T-helper 1 cell treated with Interleukin-12 subunit alpha and Interleukin-12 subunit beta and Interleukin-4 antibody, amounts not matched to agents 30 ng/mL and 1 ng/mL, for 36 hours (primary cell): ENCODE measurements around the gene RNF225. TPM values are rescaled to one million over a fixed set of nuclear protein-coding genes. Genes with fewer than 3 reads are reported as not detected.
"Not testable (repeated sequence)": the region's sequence is repeated elsewhere in the genome, so short reads cannot be mapped to it uniquely, and the experiment has no call there.

Experiments used
- intact Hi-C: fragments of 100-400 bp; cut with micrococcal nuclease; formaldehyde crosslinking; loops from one replicate; pipeline ENCODE4 v1.15.1; 2024
- total RNA-seq: library from RNA; stranded (reverse); gene quantifications from 2 replicates; pipeline ENCODE4 v1.2.3, GENCODE V29; 2022

RNF225 gene
- total RNA-seq, 1 donor from 2014 or later, result 0.29 TPM

DNA sequence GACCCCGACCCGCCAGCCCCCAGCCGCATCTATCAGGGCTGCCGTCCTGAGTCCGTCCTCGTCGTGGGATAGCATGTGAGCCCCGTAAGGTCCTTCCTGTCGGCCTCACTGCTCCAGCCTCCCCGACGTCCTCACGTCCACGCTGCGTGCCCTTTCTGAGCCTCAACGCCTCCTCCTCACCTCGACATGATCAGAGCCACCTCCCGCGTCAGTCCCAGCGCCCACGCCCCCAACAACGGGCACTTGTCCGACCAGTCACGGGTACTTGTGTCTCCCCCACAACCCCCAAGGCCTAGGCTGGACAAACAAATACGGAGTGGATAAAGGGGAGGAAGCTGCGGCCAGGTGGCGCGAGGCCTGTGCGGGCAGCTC, 33.6 kb upstream of the RNF225 start:
- intact Hi-C loops, result loop anchor here (1.0 kb wide), 12 partner anchors 15 to 182 kb away; partner anchors contain the start of genes ERVK3-1, RPS5, TRIM28 and ZBTB45

DNA sequence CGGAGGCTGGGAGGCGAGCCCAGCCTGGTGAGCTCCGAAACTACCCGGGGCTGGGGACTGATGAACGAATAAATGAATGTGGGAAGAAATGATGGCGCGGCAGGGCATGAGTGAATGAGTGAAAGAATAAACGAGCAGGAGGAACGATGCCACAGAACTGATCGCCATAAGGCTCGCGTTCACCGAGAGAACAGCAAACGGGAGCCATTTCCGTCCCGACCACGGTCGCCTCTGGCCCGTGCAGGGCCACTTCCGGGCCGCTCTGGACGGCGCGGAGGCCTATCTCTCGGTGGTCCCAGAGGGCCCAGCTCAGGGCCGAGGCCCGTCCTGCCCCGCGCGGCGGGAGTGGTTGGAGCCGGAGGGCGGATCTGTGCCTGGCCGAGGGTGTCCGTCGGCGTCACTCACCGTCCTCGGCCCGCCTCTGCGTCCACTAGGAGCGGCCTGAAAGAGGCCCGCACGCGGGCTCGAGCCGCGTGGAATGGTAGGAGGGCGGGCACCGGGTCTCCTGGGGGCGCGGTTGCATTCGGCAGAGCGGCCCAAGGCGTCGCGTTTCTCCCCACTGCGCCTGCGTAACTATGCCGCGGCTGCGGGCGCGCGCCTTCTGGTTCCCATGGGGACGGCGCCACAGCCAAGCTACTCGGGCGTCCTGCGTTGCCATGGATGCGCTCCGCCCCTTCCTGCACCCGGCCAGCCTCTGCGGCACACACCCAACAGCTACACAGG, 33.0 kb upstream of the RNF225 start, which contains the start of gene ZNF497:
ZNF497 (minus strand) TSS at position 480 of the 723 bp plus-strand sequence. CDS start 5,116 bp downstream, outside the sequence.
- intact Hi-C loops, result loop anchor here (1.0 kb wide), 12 partner anchors 15 to 182 kb away; partner anchors contain the start of genes ERVK3-1, RPS5, TRIM28 and ZBTB45

DNA sequence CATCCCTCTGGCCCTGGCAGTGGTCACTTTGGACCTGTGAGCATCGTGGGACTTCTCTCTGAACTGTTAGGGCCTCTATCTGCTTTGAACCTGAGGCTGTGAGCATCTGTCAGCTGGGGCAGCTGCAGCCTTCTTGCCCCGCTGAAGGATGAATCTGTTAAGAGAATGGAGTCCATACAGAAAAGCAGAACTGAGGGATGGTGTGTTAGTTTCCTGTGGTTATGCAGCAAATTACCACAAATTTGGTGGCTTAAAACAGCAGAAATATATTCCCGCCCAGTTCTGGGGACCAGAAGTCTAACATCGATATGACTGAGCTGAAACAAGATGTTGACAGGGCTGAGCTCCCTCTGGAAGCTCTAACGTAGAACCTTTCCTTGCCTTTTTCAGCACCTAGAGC, 31.3 kb upstream of the RNF225 start:
- intact Hi-C loops, result no loop called here

DNA sequence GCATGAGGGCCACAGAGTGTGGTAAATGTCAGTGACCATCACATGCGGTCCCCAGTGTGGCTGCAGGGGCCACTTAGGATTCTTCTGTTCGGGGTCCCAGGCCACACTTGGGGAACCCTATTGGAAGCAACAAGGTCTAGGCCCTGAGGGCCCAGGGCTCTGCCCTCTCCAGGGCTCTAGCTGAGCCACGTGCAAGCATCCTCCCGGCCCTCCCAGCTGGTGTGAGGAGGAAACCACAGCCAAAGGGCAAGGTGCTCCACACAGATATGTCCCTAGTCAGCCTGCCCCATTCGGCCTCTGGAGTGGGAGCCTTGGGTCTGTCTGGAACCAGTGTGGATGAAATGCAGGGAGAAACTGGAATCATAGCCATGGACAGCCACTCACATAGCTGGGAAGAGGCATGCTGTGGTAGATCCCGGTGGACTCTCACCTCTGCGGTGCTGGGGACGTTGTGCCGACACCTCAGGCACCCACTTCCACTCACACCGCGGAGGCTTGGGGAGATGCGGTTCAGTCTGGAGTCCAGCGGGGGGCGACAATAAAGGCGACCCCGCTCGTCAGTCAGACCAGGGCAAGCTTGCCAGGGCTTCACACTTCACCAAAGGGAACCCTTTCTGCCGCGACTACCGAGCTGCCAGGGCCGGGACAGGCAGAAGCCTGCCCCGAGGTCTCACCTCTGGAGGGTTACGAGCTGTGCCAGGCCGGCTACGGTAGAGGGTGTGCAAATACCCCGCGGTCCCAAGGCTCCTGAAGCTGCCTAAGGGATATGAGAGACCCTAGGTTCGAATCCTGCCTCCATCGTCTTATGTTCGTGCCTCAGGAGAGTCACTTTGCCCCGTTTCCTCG, 28.6 kb upstream of the RNF225 start:
- intact Hi-C loops, result no loop called here

DNA sequence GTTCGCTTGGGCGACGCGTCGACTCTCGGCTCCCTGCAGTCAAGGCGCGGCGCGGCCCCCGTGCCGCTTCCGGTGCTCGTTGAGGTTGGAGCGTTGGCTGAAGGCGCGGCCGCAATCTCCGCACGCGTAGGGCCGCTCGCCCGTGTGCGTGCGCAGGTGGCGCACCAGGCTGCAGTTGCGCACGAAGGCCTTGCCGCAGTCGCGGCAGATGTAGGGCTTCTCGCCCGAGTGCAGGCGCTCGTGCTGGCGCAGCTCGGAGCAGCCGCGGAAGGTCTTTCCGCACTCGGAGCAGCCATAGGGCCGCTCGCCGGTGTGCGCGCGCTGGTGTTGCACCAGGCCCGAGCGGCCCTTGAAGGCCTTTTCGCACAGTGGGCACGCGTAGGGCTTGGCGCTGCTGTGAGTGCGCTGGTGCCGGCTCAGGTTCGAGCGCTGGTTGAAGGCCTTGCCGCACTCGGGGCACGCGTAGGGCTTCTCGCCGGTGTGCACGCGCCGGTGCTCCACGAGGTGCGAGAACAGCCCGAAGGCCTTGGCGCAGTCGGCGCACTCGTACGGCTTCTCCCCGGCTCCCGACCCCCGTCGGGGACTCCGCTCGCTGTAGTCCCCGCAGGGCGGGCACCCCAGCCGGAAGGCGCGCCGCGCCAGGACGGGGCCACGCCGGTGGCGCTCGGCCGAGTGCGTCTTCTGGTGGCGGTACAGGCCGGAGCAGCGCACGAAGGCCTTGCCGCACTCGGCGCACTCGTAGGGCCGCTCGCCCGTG, 27.6 kb upstream of the RNF225 start:
- intact Hi-C loops, result no loop called here

DNA sequence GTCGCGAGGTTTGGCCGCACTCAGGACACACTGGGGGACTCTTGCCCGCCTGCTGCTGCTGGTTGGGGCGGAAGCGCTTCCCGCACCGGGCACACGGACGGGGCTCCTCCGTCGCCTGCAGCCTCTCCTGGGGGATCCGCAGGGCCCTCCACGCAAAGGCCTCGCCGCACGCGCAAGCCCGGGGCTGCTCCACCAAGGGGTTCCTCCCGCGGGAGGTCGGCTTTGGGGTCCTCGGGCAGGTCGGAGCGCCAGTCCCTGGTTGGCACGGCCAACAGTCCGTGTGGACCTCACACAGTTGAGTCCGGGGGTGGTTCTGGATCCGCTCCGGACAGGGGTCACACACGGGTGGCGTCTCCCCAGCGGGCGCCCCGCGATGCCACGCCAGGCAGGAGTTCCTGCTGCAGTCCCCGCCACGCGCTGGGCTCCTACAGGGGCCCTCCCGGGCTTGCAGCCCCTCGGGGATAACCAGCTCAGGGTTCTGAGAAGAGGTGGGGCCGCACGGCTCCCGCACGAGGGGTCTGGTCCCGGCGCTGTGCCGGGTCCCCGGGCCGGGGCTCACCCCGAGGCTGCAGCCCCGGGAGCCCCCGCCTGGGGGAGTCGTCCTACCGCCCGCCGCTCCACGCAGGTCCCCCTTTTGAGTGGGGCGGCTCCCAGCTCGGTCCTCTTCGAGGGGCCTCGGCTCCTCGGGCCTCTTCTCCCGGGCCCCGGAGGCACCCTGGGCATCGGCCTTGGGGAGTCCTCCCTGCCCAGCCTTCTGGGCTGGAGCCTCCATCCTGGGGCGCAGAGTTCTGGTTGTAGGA, 26.7 kb upstream of the RNF225 start:
- intact Hi-C loops, result no loop called here

DNA sequence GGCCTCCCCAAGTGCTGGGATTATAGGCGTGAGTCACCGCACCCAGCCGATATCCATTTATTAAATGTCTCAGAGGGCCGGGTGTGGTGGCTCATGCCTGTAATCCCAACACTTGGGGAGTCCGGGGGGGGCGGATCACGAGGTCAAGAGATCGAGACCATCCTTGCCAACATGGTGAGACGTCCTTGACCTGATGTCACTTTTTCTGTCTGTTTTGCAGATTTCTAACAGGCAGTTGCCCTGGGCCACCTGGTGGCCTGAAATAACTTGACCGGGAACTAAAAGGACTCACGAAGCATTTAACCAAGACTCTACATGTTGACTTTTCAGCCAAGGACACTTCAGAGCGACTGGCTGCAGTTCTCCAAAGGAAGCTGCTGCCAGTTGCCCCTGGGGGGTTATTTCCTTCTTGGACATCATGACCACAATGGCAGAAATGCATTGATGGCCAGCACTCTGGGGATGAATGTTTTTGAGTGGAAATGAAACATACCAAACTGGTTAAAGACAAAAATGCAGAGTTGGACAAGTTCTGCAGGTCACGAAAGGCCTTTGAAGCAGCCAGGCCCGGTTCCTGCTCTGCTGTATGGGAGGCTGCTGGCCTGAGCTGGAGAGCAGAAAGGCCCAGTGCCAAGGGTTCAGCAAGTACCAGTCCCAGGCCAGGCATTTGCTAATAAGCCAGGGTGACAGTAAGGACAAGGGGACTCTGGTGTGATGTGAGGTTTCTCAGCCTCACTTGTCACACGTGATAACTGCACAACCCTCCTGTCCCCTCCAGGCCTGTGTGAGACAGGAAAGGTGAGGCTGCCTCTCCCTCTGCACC, 22.9 kb upstream of the RNF225 start:
- intact Hi-C loops, result no loop called here

DNA sequence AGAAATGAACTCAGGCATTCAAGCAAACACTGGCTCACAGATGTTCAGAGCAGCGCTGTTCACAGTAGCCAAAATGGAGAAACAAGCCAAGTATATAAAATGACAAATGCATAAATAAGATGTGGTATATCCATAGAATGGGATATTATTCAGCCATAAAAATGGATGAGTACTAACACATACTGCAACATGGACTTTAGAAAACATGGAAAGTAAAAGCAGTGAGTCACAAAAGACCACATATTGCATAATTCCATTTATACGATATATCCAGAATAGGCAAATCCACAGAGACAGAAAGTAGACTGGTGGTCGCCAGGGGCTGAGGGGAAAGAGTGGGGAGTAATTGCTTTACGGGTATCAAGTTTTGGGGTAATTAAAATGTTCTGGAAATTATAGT, 21.3 kb upstream of the RNF225 start:
- intact Hi-C loops, result no loop called here

DNA sequence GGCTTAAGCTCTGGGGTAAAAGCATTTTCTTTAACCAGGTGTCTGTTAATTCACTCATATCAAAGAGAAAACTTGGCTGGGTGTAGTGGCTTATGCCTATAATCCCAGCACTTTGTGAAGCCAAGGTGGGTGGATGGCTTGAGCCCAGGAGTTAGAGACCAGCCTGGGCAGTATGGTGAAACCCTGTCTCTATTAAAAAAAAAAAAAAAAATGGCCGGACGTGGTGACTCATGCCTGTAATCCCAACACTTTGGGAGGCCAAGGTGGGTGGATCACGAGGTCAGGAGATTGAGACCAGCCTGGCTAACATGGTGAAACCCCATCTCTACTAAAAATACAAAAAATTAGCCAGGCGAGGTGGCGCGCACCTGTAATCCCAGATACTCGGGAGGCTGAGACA, 18.7 kb upstream of the RNF225 start:
- intact Hi-C loops, result not testable (repeated sequence)

DNA sequence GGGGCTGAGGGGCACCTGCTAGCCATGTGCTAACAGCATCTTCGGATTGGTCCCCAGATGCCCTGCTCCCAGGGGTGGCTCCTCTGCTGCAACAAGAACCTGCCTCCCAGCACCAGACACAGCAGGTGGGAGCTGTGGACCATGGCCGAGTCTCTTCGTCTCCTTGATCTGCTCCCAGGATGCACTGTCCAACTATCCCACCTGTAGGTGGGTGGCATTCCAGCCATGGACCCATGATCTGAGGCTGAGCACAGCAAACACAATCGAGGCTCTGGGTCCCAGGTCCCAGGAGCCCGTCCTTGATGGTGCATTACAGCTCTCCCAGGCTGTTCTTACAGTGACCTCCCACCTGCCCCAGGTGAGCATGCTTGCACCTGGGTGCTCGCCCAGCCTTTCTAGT, 16.2 kb upstream of the RNF225 start:
- intact Hi-C loops, result no loop called here

DNA sequence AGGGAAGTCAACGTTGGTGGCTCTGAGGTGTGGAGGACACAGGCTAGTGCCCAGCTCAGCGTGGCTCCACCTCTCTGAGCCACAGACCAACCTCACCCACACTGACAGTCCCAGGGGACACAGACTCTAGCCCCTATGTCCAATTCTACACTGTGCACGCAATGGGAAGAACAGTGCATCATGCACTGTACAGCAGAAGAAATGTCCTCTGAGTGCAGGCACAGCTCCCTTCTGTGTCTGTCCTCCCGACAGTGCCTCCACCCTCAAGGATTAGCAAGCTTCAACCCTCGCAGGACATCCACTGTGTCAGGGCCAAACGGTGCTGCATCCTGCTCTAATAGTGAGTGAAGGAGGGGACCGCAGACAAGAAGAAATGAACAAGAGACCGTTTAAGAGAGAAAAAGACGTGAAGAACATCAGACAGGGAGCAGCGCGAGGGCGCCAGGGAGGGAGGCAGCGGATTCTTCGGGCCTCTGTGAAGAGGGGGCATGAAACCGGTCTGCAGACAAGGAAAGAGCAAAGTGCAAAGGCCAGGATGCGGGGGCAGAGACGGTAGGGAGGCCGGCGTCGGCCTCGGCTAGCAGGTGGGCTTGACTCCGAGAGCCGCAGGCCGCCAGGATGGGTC, 15.3 kb upstream of the RNF225 start:
- intact Hi-C loops, result loop anchor here (2.0 to 10.0 kb wide), 2 partner anchors 565 to 1017 kb away; partner anchors contain the start of genes TRAPPC2B, ZNF547 and ZNF552

DNA sequence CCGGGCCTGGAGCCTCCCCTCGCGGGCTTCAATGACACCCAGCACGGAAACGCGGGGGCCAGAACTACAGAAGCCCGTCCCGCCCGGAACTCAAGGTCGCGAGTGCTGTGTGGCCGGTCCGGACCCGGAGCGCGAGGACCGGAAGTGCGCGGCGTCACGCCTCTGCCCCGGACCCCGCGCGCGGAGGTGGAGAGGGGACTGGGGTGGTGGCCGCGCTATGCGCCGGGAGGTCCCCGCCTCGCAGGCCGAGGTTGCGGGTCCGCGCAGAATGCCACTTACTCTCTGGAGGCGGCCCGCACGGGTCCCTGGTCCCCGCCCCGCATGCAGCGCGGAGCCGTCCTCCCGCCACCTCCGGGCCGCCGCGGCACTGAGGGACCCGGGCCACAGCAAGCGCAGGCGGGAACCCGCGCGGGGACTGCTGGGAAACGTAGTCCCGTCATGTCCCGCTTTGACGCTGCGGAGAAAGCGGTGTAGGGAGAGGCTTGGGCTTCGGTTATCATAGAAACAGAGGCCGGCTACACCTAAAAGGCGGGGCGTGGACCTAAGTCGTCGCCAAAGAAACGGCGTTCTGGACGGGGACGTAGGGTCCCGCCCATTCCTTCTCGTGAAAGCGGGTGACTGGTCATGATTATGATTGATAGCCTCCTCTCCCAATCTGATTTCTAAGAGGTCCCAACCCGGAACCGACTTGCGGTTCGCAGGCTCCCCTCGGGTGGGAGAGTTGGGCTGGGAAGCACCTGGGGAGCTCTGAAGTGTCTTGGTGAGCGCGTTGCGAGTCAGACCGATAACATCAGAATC, 14.6 kb upstream of the RNF225 start, which contains the start of gene ZNF837:
ZNF837 (minus strand) TSS at position 369 of the 798 bp plus-strand sequence. CDS start 11,698 bp downstream, outside the sequence.
- intact Hi-C loops, result loop anchor here (1.0 to 10.0 kb wide), 18 partner anchors 19 to 1018 kb away; partner anchors contain the start of genes CHMP2A, ERVK3-1, MZF1 and TRAPPC2B

DNA sequence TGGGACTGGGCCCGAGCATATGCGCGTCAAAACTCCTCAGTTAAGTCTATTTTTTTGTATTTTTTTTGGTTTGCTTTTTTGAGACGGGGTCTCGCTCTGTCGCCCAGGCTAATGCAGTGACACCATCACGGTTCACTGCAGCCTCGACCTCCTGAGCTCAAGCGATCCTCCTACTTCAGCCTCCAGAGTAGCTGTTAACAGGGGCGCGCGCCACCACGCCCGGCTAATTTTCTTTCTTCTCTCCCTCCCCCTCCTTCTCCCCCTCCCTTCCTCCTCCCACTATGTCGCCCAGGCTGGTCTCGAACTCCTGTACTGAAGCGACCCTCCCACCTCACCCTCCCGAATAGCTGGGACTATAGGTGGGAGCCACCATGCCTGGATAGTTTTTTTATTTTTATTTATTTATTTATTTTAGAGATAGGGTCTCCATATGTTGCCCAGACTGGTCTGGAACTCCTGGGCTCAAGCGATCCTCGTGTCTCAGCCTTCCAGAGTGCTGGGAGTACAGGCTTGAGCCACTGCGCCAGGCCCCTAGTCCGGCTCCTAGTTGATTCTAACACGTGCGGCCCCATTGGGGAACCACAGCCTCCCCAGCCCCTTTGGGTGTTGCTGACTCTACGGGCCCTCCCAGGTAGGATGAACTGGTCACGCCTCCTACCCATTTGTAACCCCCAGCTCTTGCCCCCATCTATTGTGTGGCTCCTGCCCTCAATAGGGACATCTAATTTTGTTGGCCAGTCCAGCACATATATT, 13.8 kb upstream of the RNF225 start:
- intact Hi-C loops, result loop anchor here (1.0 to 10.0 kb wide), 18 partner anchors 19 to 1019 kb away; partner anchors contain the start of genes CHMP2A, ERVK3-1, MZF1 and TRAPPC2B

DNA sequence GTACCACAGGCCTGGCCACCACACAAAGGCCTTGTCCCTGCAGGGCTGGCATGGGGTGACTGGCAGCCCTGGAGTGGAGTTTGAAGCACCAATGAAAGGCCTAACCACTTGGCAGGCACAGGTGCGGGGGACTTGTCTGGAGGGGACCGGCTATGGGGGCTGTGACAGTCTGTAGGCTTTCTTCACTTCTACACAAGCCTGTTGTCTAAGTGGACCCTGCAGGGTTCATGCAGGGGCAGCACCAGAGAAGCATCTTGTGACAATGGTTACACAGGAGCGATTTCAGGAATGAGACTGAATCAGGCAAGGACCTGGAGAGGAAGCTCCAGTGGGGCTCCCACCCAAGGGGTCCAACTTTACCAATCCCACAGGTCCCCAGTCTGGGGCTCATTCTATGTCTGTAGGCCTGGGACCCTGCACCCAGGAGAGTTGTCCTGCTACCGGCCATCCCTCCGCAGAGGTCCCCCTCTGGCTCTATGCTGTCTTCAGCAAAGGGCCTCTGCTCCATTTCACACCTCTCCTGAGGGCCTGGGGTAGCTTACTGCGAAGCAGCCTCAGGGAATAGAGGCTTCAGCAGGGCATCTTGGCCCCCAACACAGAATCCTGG, 12.4 kb upstream of the RNF225 start:
- intact Hi-C loops, result loop anchor here (10.0 kb wide), 1 partner anchor 568 kb away; the partner anchor contains the start of gene ZNF552

DNA sequence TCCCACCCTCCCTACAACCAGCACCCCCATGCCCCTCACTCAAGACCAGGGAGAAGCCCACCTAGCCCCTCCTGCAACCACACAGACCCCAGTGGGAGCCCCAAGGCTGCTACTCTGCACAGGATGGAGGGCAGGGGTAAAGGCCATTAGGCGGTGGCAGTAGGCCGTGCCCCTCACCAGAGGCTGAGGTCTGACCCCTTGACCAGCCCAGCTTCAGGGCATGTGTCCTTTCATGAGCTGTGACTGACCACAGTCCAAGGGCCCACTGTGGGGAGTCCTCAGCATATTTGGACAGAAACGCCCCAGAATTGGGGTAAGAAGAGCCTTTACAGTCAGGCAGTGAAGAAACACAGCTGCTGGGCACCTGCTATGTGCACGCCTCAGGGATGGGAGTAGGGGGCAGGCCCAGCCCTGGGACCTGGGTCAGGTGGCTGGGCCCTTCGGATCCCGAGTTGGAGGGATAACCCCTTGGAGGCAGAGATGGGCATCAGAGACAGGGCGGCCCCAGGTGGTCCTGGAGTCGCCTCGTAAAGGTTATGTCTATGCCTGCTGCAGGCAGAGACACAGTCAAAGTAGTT, 10.1 kb upstream of the RNF225 start:
- intact Hi-C loops, result loop anchor here (10.0 kb wide), 1 partner anchor 571 kb away; the partner anchor contains the start of gene ZNF552

DNA sequence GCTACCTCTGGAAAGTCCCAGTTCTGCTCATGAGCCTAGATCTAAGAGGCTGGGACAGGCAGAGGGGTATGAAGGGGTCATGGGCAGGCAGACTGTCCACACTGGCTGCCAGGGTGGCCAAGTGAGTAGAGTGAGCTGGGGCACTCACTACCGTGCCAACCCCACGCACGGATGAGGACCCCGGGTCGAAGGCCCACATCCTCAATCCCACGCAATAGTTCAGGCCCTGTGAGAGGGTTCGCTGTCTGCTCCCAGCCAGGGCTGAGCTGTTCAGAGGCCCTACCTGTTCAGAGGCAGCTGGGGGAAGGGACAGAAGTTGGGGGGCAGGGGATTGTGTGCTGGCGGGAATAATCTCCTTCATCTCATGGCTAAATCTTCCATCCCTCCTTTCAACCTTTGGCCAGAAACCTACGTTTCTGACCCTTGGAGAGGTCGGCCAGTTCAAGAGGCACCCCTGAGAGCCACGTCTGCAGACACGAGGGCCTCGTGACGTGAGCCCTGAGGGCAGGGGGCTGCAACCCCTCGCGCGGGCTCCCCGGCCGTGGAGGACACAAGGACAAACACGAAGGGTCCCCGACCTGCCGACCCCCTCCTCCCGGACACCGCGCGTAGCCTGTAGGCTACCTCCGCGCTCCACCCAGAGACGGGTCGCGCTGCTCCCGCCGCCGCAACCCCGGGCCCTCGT, 9.4 kb upstream of the RNF225 start:
- intact Hi-C loops, result loop anchor here (2.0 to 10.0 kb wide), 2 partner anchors 203 to 571 kb away; partner anchors contain the start of genes ZNF274 and ZNF552
